HG03196 (cell line): ENCODE measurements around the gene TPSD1.

Source experiments
- ATAC-seq: cut with Tn5 transposase; IDR thresholded peaks from one replicate; pipeline ENCODE4 v1.9.1; 2021; ENCODE audit not compliant: unreplicated experiment

Gene TPSD1

DNA sequence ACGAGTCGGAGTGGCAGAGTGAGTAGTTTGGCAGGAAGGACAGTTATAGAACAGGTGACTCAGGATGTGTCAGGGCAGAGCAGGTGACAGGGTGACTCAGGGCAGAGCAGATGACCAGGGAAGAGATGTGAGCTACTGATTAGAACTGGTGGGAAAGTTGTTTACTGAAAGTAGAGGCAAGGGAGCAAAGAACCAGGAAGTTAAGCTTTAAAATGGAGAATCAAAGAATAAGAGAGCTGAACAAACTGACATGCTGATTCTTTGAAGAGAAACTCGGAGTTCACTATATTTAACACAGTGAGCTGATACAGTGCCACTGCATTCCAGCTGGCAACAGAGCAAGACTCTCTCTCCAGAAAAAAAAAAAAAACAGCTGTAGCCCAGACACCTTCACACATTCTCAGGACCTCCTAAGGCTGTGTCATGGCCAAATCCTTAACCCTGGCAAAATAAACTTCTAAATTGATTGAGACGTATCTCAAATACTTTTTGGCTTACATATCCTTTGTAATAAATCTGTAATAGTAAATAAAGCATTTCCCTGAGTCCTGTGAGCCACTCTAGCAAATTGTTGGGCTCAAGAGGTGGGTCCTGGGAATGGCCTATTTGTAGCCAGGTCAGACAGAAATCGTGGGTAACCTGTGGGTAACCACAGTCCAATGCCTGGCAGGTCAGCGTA, 41.3 kb downstream of the TPSD1 start:
- ATAC-seq, result no peak

DNA sequence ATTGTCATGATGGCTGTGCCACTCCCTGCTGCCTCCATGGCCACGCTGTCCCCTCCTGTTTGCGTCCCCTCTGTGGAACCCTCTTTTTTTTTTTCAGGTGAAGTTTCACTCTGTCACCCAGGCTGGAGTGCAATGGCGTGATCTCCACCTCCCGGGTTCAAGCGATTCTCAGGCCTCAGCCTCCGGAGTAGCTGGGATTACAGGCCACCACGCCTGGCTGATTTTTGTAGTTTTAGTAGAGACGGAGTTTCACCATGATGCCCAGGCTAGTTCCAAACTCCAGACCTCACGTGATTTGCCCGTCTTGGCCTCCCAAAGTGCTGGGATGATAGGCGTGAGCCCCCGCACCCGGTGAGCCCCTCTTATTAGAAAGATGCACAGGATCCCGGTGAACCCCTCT, 42.5 kb downstream of the TPSD1 start:
- ATAC-seq, result no peak

DNA sequence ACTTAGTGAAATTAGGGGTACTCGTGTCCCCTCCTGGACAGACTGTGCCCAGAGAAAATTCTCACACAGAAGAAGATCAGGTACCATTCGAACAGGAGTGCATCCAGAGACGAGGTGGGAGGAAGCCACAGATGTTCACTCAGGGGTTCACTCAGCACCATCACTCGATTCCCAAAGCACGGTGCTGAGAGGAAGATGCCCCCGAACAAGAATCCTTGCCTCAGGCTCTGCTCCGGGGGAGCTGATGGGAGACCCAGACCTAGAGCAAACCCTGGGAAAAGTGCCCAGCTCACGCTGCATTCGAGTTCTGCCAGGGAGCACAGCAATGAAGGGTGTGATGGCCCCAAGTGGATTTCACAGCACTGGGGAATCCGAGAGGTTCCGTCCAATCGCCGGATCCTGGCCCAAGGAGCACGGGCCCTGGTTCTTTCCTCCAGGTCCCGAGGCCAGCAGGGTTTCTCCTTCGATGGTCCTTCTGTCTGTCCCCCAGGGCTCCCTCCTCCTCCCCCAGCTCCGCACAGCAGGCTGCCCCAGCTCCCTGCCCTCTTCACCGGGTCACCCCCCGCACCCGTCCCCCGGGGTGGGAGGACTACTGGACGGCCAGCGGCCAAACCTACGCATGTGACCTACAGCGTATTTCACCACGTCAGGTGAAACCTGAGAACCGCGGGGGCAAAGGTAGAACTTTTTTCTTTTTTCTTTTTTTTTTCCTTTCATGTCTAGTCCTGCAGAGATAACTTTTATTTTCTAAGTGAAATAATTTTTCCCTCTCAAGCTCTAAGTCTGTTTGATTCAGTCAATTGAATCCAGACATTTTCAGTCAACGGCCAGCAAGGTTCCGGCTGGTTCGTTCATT, 43.4 kb downstream of the TPSD1 start:
- no peak for ATAC-seq

DNA sequence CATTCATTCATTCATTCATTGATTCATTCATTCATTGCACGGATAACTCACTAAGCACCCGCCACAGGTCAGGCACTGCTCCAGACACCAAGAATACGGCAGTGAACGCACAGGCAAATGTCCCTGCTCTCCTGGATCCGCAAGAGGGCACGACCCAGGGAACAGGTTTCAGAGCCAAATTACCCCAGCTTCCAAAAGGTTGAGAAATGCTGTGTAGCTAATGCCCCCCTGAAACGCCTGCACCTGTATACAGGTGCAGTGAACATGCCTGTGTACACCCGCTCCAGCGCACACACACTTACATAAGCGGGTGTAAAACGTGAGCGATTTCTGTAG, 44.0 kb downstream of the TPSD1 start:
- ATAC-seq, result no peak

DNA sequence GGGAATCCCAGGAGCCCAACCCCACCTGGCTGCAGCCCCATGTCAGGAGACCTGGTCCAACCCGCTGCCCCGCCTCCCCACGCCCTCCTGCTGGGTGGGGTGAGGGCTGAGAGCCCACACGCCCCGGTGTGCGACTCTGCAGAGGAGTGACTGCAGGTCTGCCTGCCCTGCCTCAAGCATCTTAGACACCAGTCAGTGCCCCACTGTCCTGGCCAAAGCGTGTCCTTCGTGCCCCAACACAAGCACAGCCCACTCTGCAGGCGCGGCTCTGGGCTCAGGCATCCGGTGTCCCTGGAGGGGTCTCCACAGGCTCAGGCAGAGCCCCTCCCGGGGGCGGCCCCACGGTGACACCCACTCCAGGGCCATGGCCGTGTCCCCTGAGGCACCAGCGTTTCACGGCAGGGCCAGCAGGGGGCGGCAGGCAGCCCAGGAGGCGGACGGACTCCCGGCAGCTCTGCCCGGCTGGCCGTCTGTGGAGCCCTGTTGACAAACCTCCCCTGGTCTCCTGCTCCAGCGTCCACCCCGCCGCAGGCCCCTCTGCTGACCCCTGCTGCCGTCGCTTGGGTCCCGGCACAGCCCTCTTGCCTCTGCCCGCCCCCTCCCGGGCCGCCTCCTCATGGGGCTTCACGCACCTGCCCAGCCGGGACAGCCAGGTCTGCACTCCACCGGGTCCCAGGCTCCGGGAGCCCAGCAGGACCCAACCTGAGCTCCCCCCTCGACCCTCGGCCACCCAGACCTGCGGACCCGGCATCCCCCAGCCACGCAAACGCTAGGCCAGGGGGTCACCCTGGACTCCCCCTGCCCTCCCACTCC, 45.0 kb downstream of the TPSD1 start:
- no peak for ATAC-seq

DNA sequence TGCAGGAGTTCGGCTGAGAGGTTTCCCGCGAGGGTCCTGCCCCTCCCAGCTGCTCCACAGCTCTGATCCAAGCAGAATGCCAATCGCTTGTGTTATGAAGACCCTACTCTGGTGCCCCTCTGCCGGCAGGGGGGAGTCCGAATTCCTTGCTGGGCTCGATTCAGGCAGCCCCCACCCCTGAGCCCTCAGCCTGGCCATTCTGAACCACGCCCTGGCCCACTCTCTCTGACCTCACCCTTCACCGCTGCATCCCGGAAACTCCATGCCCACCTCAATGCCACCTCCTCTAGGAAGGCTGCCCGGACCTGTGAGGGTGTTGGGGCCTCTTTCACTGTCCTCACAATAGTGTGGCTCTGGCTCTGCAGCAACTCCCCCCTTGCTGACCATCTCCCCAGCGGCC, 45.7 kb downstream of the TPSD1 start:
- ATAC-seq, result no peak

DNA sequence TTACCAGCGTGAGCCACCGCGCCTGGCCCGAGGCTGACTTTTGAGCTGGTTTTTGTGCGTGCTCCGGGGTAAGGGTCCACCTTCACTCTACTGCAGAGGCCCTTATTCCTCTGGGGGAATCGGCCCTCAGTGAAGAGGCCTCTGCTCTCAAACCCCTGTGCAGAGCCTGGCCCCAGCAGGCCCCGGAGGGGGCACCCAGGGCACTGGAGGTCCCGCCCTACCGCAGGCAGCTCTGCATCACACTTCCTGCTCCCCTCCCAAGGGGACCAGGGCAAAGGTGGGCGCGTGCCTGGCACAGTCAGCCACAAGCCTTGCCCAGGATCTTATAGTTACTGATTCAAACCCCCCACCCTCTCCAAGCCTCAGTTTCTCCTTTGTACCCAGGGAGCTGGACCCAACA, 50.0 kb downstream of the TPSD1 start:
- ATAC-seq, result no peak

DNA sequence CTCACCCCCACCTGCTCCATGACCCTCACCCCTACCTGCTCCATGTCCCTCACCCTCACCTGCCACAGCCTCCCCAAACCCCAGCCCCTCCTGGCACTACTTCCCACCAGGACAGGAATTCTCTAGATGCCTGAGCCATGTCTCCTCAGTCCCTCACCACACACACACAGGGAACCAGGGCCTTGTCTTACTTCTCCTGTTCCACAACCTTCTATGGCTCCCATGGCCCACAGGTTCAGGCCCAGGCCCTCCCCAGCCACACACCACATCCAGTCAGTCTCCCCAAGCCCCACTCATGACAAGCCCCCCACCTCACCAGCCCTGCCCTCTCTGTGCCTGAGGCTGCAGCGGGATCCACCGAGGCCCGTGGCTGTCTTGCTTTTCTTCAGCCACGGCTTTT, 50.5 kb downstream of the TPSD1 start:
- ATAC-seq, result no peak

DNA sequence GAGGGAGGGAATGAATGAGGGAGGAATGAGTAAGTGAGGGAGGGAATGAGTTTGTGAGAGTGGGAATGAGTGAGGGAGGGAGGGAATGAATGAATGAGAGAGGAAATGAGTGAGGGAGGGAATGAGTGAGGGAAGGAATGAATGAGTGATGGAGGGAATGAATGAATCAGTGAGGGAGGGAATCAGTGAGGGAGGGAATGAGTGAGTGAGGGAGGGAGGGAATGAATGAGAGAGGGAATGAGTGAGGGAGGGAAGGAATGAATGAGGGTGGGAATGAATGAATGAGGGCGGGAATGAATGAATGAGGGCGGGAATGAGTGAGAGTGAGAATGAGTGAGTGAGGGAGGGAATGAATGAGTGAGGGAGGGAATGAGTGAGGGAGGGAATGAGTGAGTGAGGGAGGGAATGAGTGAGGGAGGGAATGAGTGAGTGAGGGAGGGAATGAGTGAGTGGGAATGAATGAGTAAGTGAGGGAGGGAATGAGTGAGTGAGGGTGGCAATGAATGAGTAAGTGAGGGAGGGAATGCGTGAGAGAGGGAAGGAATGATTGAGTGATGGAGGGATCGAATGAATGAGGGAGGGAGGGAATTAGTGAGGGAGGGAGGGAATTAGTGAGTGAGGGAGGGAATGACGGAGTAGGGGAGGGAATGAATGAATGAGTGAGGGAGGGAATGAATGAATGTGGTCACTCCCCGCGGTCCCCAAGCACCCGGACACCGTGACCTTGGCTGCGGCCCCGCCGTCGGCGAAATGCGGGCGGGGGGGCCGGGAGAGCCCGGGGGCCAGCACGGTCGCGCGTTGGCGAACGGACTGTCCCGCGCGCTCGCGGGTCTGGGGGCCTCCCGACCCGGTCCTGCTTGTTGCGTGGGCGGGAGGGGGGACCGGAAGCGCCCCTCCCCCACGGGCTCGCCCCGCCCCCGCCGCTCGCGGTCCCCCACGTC, 52.4 kb downstream of the TPSD1 start:
- no peak for ATAC-seq
